ENCODE measurements around the gene SLC28A1.

DNA sequence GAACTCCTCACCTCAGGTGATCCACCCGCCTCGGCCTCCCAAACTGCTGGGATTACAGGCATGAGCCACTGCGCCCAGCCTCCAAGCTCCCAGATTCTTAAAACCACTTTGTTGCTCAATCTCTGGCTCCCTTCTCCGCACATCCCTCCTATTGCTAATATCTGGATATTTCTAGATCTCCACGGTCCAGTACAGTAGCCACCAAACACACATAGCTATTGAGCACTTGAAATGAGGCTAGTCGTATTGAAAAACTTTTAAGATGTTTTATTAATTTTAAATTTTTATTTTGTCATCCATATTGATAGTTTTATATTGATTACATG lies 44.3 kb downstream of the SLC28A1 start:
- TF ChIP-seq, protein P1, sequence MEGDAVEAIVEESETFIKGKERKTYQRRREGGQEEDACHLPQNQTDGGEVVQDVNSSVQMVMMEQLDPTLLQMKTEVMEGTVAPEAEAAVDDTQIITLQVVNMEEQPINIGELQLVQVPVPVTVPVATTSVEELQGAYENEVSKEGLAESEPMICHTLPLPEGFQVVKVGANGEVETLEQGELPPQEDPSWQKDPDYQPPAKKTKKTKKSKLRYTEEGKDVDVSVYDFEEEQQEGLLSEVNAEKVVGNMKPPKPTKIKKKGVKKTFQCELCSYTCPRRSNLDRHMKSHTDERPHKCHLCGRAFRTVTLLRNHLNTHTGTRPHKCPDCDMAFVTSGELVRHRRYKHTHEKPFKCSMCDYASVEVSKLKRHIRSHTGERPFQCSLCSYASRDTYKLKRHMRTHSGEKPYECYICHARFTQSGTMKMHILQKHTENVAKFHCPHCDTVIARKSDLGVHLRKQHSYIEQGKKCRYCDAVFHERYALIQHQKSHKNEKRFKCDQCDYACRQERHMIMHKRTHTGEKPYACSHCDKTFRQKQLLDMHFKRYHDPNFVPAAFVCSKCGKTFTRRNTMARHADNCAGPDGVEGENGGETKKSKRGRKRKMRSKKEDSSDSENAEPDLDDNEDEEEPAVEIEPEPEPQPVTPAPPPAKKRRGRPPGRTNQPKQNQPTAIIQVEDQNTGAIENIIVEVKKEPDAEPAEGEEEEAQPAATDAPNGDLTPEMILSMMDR (IDR thresholded peaks at IDR 0.05) = no peak
- no peak for TF ChIP-seq POLR2A (IDR thresholded peaks at IDR 0.05)
- TF ChIP-seq POLR2AphosphoS5 (IDR thresholded peaks at IDR 0.05) = no peak
